ENCODE results near the gene PIGC.

The PIGC gene

DNA sequence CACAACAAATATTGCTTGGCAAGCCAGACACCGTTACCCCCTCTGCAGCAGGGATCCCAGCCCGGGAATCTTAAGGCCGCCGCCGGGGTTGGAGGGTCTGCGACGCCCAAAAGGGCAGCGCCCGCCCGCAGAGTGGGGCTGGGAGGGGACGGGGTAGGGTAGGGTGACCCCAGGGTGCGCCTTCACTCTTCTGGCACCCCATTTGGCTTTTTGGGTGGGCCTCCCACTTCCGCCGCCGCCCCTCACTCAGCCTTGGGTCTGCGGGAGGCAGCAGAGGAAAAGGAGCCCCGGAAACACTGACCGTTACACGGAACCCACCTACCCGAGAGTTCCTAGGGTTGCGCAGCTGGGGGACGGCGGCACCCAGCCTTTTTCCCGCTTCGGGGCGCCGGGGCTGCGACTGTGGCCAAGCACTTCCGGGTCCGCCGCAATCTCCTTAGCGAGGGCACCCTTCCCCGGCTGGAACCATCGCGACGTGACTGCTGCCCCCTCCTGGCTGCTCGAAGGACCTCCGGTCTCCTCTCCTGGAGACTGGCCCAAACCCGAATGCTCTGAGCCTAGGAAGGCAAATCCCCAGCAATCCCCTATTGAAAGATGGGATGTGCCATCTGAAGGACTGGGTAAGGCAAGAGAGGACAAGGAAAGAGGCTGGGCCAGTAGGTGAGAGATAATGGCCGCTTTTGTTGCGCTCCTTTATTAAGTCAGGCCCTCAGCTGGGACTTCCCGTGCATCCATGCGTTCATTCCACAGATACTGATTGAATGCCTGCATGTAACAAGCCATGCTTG, at the start of gene PIGC:
Gene PIGC (minus strand): TSS at position 404 of the 788 bp plus-strand sequence. CDS start 1,447 bp downstream, outside the sequence.
- TF ChIP-seq CTCF (IDR thresholded peaks at IDR 0.05; ENCODE audit: low read depth, low read length): peak; percentile 79
- TF ChIP-seq MAX (IDR thresholded peaks at IDR 0.05; ENCODE audit: low read depth, low read length): no peak
- TF ChIP-seq POLR2A (IDR thresholded peaks at IDR 0.05; ENCODE audit: extremely low read depth, insufficient read length): peak; percentile 60
- peak; percentile 58 for TF ChIP-seq MYC (IDR thresholded peaks at IDR 0.05; ENCODE audit: low read depth, low read length)
- peak; percentile 92 for DNase-seq (ENCODE audit: low read depth)

DNA sequence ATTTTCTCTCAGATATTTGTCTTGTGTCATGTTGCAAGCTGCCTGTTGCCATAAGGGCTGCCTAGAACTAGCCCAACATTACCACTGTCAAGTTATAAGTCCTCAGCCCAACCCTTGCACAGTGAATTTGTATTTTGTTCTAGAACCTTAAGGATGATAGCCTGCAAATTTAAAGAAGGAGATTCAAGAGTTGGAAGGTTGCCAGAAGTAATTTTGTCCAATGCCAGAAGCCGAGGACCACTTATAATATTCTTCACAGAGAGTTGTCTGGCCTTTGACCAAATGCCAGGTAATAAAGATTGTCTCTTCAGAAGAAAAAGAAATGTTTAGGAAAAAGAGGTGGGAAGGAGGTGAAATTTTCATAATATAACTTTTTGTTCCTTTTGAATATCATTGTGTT, 48.6 kb upstream of the PIGC start:
- no peak for TF ChIP-seq POLR2A (IDR thresholded peaks at IDR 0.05; ENCODE audit: extremely low read depth, insufficient read length)
- no peak for TF ChIP-seq MAX (IDR thresholded peaks at IDR 0.05; ENCODE audit: low read depth, low read length)
- no peak for TF ChIP-seq MYC (IDR thresholded peaks at IDR 0.05; ENCODE audit: low read depth, low read length)
- TF ChIP-seq CTCF (IDR thresholded peaks at IDR 0.05; ENCODE audit: low read depth, low read length): no peak

More for the DNA sequence above, at the start of gene PIGC:
- H3K4me3 ChIP-seq (ENCODE audit: low read depth, low read length): peak within 1 kb of the TSS; percentile 87

GRCh38 chr1:172489847-172490246, 46.0 kb upstream of the PIGC start:
- TF ChIP-seq MYC (IDR thresholded peaks at IDR 0.05; ENCODE audit: low read depth, low read length): no peak
- no peak for TF ChIP-seq POLR2A (IDR thresholded peaks at IDR 0.05; ENCODE audit: extremely low read depth, insufficient read length)
- TF ChIP-seq CTCF (IDR thresholded peaks at IDR 0.05; ENCODE audit: low read depth, low read length): no peak
- TF ChIP-seq MAX (IDR thresholded peaks at IDR 0.05; ENCODE audit: low read depth, low read length): no peak
- no peak for DNase-seq (ENCODE audit: low read depth)
- H3K4me3 ChIP-seq (ENCODE audit: low read depth, low read length): no peak overlapping the region

More for the DNA sequence above, 48.6 kb upstream of the PIGC start:
- DNase-seq (ENCODE audit: low read depth): no peak
- H3K4me3 ChIP-seq (ENCODE audit: low read depth, low read length): no peak overlapping the region

GRCh38 chr1:172488393-172488792, 44.5 kb upstream of the PIGC start:
- H3K4me3 ChIP-seq (ENCODE audit: low read depth, low read length): no peak overlapping the region
- no peak for DNase-seq (ENCODE audit: low read depth)
- TF ChIP-seq POLR2A (IDR thresholded peaks at IDR 0.05; ENCODE audit: extremely low read depth, insufficient read length) (no peak), MYC (IDR thresholded peaks at IDR 0.05; ENCODE audit: low read depth, low read length) (no peak), MAX (IDR thresholded peaks at IDR 0.05; ENCODE audit: low read depth, low read length) (no peak), CTCF (IDR thresholded peaks at IDR 0.05; ENCODE audit: low read depth, low read length) (no peak)

DNA sequence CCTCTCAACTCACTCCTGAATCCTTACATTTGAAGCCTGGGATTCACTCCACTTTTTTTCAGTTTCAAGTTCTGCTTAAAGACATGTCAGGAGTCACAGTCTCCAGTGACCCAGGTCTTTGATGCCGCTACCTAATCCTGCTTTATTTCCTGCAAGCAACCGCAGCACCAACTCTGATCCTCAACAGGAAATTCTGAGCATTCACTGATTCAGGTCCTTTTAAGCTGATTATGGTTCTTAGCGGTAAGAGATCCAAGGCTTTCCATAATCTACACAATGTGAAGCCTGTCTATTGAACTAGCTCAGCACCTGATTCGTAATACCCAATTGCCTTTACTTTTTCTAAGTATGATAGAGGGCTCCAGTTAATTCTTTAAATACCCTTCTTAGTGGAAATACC, 43.7 kb upstream of the PIGC start:
- TF ChIP-seq MAX (IDR thresholded peaks at IDR 0.05; ENCODE audit: low read depth, low read length): no peak
- no peak for TF ChIP-seq MYC (IDR thresholded peaks at IDR 0.05; ENCODE audit: low read depth, low read length)
- no peak for TF ChIP-seq POLR2A (IDR thresholded peaks at IDR 0.05; ENCODE audit: extremely low read depth, insufficient read length)
- TF ChIP-seq CTCF (IDR thresholded peaks at IDR 0.05; ENCODE audit: low read depth, low read length): no peak
- DNase-seq (ENCODE audit: low read depth): no peak
- no peak overlapping the region for H3K4me3 ChIP-seq (ENCODE audit: low read depth, low read length)

Measured in NB4 (cell line).